Tibial artery (tissue), 4 donors: Measurements from ENCODE around the gene RAD1.

ENCODE experiments used
- DNase-seq, 2 donors: peaks; one replicate each; pipeline ENCODE4 v3.0.0-alpha.2; 2019
- H3K27ac ChIP-seq, 2 donors: fragments of 200-600 bp; sonication (generic) in 1 of 2; 1 replicate in 1 of 2; 2 replicates in 1 of 2; pipeline ENCODE4 v1.5.1; 2018 to 2019; ENCODE audit warnings: mild to moderate bottlenecking in 1 of 2
- H3K27me3 ChIP-seq, 2 donors: fragments of 200-600 bp; sonication (generic) in 1 of 2; one replicate each; pipeline versions ENCODE4 v1.5.1 to v1.6.0; 2016 to 2019
- H3K36me3 ChIP-seq, 3 donors: fragments of 200-600 bp; sonication (generic) in 2 of 3; one replicate each; pipeline ENCODE4 v1.5.1; 2016 to 2019; ENCODE audit warnings: mild to moderate bottlenecking in 2 of 3
- H3K4me1 ChIP-seq, 4 donors: fragments of 200-600 bp; sonication (generic) in 2 of 4; 1 replicate in 3 of 4; 2 replicates in 1 of 4; pipeline ENCODE4 v1.5.1; 2016 to 2019
- H3K4me3 ChIP-seq, 2 donors: fragments of 200-600 bp; sonication (generic) in 1 of 2; 1 replicate in 1 of 2; 2 replicates in 1 of 2; pipeline ENCODE4 v1.5.1; 2018 to 2019; ENCODE audit warnings: mild to moderate bottlenecking in 2 of 2
- H3K9me3 ChIP-seq, 3 donors: fragments of 200-600 bp; sonication (generic) in 1 of 3; one replicate each; pipeline ENCODE4 v1.5.1; 2016 to 2019
- intact Hi-C: fragments of 100-400 bp; cut with DNase I; formaldehyde crosslinking; loops from one replicate; pipeline ENCODE4 v1.15.0; 2023; ENCODE audit warnings: low total_unique reads
- TF ChIP-seq, protein P1 (sequence below), 2 experiments: fragments of 200-600 bp in 1 of 2; fragments of 450-650 bp in 1 of 2; IDR thresholded peaks; one replicate each; pipeline ENCODE4 v1.5.1; 2017 to 2019; ENCODE audit warnings: antibody characterized with exemption in 2 of 2, mild to moderate bottlenecking in 1 of 2, moderate library complexity in 1 of 2

RAD1 gene

DNA sequence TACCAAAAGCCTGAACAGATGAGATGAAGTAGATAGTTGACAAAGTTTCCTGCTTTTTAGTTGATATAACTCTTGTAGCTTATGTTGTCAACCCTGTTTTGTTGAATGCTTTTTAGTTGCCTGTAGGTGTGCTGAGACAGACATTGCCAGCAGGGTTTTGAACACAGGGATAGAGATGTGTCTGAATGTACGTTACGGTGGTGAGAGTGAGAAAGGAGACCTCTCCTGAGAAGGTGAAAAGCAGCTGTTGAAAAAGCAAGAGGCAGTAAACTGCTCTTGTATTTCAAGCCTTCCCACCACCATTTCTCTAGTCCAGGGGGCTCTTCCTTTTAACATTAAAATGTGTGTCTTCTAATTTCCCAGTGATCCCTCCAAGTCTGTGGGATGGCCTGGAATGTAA is 28.7 kb upstream of the RAD1 start:
- Histone ChIP-seq H3K9me3 (no peaks in the 10 kb centered on the region), H3K4me1 (no peaks in the 10 kb centered on the region), H3K4me3 (no peak overlapping the region), H3K27ac (no peak overlapping the region), H3K27me3 (no peaks in the 10 kb centered on the region), H3K36me3 (peaks cover 48 to 75% (median 67%) of the 10 kb centered on the region in 3 donors)
- intact Hi-C loops: no loop called here
- TF ChIP-seq, protein P1, sequence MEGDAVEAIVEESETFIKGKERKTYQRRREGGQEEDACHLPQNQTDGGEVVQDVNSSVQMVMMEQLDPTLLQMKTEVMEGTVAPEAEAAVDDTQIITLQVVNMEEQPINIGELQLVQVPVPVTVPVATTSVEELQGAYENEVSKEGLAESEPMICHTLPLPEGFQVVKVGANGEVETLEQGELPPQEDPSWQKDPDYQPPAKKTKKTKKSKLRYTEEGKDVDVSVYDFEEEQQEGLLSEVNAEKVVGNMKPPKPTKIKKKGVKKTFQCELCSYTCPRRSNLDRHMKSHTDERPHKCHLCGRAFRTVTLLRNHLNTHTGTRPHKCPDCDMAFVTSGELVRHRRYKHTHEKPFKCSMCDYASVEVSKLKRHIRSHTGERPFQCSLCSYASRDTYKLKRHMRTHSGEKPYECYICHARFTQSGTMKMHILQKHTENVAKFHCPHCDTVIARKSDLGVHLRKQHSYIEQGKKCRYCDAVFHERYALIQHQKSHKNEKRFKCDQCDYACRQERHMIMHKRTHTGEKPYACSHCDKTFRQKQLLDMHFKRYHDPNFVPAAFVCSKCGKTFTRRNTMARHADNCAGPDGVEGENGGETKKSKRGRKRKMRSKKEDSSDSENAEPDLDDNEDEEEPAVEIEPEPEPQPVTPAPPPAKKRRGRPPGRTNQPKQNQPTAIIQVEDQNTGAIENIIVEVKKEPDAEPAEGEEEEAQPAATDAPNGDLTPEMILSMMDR (IDR thresholded peaks at IDR 0.05): no peak
- DNase-seq: no peak

DNA sequence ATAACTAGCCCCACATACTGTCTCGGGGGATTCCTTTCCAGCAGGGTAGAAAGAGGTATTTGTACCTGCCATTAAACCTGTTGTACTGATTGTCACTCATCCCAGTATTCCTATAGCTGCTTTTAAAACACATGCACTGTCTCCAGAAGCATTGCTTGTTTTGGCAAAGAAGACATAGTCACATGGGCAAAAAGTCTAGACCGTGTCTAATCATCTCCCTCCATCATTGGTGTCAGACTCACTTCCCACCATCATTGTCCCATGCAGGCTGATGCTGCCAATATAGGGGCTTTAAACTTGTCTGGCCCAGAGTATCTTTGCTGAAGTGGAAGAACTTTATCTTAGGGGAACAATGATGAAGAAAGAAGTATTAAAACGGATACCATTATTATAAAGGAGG is 26.6 kb upstream of the RAD1 start:
- H3K4me3 ChIP-seq: no peak overlapping the region
- no peaks in the 10 kb centered on the region for H3K27me3 ChIP-seq
- TF ChIP-seq, protein P1 (IDR thresholded peaks at IDR 0.05): no peak
- H3K9me3 ChIP-seq: no peaks in the 10 kb centered on the region
- H3K36me3 ChIP-seq: peaks cover 60 to 81% (median 75%) of the 10 kb centered on the region in 3 donors
- no peak for DNase-seq
- H3K27ac ChIP-seq: no peak overlapping the region
- no peaks in the 10 kb centered on the region for H3K4me1 ChIP-seq
- intact Hi-C loops: no loop called here

DNA sequence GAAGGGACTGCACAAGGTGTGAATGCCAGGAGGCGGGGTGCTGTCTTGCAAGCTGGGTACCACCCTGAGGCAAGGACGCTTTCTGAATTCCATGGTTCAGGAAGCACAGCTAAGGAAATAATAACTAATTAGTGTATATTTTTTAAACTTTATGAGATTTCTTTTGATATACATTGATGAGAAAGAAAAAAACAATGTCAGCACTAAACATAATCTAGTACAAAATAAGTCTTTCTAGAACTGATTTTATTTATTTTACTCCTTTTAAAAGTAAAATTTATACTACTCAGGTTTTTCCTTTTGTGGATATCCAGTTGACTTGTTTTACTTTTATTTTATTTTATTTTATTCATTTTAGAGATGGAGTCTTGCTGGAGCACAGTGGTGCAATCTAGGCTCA is 17.6 kb upstream of the RAD1 start:
- Histone ChIP-seq H3K27ac (no peak overlapping the region), H3K4me3 (no peak overlapping the region), H3K9me3 (no peaks in the 10 kb centered on the region), H3K27me3 (no peaks in the 10 kb centered on the region), H3K4me1 (peaks cover 0 to 27% (median 14%) of the 10 kb centered on the region in 4 donors), H3K36me3 (peaks cover 20 to 25% (median 25%) of the 10 kb centered on the region in 3 donors)
- TF ChIP-seq, protein P1 (IDR thresholded peaks at IDR 0.05): no peak
- intact Hi-C loops: no loop called here
- no peak for DNase-seq

DNA sequence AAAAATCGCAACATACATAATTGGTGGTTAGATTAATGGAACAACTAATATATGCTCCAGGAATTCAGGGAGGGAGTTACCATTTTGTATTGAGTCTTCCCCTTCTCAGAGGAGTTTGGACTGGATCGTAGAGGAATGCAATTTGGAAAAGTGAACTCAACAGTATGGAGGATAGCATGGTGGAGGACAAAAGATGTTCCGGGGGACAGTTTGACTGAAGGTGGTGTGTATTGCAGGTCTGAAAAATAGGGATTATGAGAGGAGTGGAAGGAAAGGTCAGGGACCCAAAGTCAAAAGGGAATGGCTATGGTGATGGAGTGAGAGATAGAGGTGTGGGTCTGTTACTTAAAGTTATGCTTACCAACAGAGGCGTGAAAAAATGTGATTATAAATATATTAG is 15.6 kb upstream of the RAD1 start:
- TF ChIP-seq, protein P1 (IDR thresholded peaks at IDR 0.05): no peak
- H3K9me3 ChIP-seq: no peaks in the 10 kb centered on the region
- H3K27ac ChIP-seq: peak overlapping the region in 1 of 2 donors; percentile 100
- peaks cover 4 to 13% (median 7%) of the 10 kb centered on the region in 3 donors for H3K36me3 ChIP-seq
- intact Hi-C loops: no loop called here
- H3K27me3 ChIP-seq: no peaks in the 10 kb centered on the region
- peaks cover 0 to 27% (median 14%) of the 10 kb centered on the region in 4 donors for H3K4me1 ChIP-seq
- no peak for DNase-seq
- H3K4me3 ChIP-seq: peak overlapping the region; percentile 78 to 98

DNA sequence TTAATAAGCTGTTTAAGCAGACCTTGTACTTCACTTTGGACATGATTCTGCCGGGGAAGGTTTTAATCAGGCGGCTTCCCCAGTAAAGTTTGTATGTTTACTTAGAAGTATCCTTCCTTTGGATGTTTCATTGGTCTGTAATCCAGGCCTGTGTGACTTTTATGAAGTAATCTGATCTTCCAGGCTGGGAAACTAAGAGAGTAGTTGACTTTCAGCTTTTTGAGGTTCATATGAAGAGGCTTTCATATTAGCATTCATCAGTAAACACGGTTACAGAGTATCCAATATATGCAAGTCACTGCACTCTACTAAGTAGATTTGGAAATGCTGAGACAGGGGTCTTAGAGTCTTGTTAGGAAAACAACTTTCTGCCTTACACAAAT is 15.1 kb upstream of the RAD1 start:
- Histone ChIP-seq H3K27me3 (no peaks in the 10 kb centered on the region), H3K36me3 (peaks cover 4 to 13% (median 10%) of the 10 kb centered on the region in 3 donors), H3K9me3 (no peaks in the 10 kb centered on the region), H3K27ac (peak overlapping the region; percentile 94 to 100), H3K4me1 (peaks cover 0 to 27% (median 14%) of the 10 kb centered on the region in 4 donors), H3K4me3 (peak overlapping the region; percentile 78 to 98)
- TF ChIP-seq, protein P1 (IDR thresholded peaks at IDR 0.05): no peak
- intact Hi-C loops: no loop called here
- no peak for DNase-seq
